HG02678 (cell line): Measurements from ENCODE around the gene SLA2.
"Not testable (repeated sequence)": the region's sequence is repeated elsewhere in the genome, so short reads cannot be mapped to it uniquely, and the experiment has no call there.

Source experiments
- ATAC-seq: cut with Tn5 transposase; IDR thresholded peaks from one replicate; pipeline ENCODE4 v1.9.1; 2021; ENCODE audit warnings: mild to moderate bottlenecking, moderate library complexity; ENCODE audit not compliant: unreplicated experiment

SLA2 gene

GRCh38 chr20:36613974-36614373 lies 32.0 kb downstream of the SLA2 start:
- no peak for ATAC-seq

DNA sequence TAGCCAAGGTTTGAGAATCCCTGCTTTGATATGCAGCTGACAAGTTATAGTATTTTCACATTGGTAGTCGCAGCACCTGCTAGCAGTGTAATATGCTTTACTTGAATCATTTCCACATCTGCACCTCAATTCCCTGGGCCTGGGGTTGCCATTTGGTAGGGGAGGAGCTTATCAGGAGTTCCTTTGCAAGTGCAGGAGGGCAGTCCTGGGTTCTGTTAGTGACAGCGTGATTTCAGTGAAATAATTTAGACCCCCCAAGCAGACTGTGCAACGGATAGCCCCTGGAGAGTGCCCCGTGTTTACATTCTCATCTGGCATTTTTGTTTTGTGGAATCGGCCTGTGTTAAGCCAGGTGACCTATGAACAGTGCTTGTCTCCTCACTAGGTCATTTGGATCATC lies 34.4 kb downstream of the SLA2 start:
- ATAC-seq, result no peak

GRCh38 chr20:36608388-36608728 lies 37.6 kb downstream of the SLA2 start:
- ATAC-seq, result not testable (repeated sequence)

DNA sequence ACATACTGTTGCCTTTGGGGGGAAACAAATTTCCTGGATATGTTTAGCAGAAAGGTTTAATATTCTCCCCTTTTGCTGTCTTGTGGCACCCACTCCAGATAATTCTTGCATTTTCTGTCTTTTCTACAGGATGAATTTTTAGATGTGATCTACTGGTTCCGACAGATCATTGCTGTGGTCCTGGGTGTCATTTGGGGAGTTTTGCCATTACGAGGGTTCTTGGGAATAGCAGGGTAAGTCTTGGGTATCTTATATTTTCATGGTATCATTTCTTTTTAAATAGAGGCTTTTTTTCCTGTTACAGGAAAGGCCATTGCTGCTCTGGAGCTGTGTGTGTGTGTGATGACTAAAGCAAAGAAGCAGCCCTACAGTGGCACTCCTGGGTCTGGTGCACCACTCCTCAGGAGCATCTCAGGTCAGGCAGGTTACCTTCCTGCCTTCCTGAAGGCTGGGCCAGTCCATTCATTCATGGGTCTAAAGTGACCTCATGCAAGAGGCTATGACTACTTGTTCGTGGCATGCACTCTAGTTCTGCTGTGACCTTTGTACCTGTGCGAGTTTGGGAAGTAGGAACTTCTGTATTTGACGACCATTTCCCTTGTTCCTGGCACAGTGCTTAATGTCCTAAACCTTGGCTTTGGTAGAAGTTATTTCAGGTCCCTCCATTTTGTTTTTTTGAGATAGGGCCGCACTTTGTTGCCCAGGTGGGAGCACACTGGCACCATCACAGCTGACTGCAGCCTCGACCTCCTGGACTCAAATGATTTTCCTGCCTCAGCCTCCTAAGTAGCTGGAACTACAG lies 38.2 kb downstream of the SLA2 start:
- ATAC-seq, result no peak

- ATAC-seq, result no peak
These were observed 39.6 kb downstream of the SLA2 start for GRCh38 chr20:36606158-36607066.

DNA sequence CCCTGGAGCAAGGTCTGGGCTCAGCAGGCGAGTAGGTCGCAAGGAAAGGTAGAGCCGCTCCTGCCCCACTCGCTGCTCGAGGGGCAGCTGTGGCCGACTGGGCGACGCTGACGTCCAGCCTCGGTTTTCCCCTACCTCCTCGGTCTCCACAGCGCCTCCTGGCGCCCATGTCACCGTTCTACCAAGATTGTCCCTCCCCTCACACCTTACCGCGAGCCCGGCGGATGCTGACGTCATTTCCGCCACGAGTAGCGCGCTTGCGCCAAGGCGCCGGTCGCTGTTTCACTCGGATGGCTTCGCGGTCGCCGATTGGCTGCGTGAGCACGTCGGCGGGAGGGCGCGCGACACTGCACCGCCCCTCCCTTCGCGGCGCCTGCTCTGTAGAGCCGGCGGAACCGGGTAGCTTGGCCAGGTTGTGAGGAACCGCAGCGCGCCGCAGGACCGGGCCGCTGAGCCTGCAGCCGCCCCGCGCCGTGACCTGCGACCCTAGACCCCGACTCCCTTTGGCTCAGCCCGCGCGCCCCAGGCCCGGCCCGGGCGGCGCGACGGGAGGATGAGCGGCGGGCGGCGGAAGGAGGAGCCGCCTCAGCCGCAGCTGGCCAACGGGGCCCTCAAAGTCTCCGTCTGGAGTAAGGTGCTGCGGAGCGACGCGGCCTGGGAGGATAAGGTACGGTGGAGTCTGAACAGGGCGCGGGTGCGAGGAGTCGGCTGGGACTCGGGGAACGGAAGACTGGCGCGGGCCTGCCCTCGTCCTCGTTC lies 40.4 kb downstream of the SLA2 start, which contains the start of gene RAB5IF:
Gene RAB5IF (plus strand): TSS at position 381 of the 759 bp plus-strand sequence. CDS start 173 bp downstream, at position 554.
- ATAC-seq, result peak; percentile 85

DNA sequence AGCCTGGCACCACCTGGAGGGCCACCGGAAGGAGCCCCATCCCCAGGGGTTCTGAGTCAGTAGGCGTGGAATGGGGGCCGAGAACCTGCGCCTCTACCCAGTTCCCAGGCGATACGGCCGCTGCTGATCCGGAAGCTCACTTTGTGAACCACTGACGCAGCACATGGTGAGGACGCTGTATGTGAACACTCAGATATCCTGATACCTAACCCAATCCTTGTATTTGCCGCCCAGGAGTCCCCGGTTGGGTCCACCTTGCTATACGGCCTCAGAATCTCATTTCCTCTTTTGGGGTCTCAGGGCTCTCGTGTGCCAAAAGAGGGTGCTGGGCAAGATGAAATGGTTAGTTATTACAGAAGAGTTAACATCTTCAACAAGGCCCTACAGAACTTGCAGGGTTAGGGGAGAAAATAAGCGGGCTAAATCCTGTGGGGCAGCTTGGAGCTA lies 41.0 kb downstream of the SLA2 start:
- peak; percentile 29 for ATAC-seq

- ATAC-seq, result no peak
These were observed 44.5 kb downstream of the SLA2 start for GRCh38 chr20:36601540-36601939.

DNA sequence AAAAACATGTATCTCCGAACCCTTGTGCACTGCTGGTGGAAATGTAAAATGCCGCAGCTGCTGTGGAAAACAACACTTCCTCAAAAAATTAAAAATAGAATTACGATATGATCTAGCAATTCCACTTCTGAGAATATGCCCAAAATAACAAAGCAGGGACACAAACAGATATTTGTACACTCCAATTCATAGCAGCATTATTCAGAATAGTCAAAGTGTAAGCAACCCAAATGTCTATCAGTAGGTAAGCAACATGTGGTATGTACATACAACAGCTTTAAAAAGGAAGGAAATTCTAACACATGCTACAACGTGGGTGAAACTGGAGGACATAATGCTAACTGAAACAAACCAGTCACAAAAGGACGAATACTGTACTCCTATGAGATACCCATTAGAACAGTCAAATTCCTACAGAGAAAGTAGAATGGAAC lies 46.1 kb downstream of the SLA2 start:
- no peak for ATAC-seq

GRCh38 chr20:36593347-36593929 lies 52.6 kb downstream of the SLA2 start:
- no peak for ATAC-seq

GRCh38 chr20:36591854-36592641 lies 53.9 kb downstream of the SLA2 start:
- ATAC-seq, result no peak

- ATAC-seq, result no peak
These were observed 54.7 kb downstream of the SLA2 start for GRCh38 chr20:36591281-36591680.

DNA sequence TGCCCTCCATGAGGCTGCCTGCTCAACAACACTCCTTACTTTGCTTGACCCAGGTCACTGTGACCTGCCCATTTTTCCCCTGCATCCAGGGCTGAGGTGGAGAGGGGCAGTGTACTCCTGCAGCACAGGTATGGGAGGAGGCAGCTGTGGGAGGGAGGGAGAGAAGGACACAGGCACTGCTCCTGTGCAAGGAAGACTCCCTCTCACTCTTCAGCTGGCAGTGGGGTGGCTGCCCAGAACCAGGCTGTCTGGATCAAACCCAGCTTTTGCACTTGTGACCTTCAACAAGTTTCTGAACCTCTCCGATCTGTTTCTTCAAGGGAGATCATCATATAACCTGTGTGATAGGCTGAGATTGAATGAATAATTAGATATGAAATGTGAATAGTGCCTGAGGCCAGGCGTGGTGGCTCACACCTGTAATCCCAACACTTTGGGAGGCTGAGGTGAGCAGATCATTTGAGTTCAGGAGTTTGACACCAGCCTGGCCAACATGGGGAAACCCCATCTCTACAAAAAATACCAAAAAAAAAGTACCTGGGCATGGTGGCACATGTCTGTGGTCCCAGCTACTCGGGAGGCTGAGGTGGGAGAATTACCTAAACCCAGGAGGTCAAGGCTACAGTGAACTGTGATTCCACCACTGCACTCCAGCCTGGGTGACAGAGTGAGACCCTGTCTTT lies 58.5 kb downstream of the SLA2 start:
- ATAC-seq, result no peak

GRCh38 chr20:36585410-36586125 lies 60.4 kb downstream of the SLA2 start:
- ATAC-seq, result no peak

- ATAC-seq, result no peak
These were observed 61.9 kb downstream of the SLA2 start for GRCh38 chr20:36584018-36584481.

DNA sequence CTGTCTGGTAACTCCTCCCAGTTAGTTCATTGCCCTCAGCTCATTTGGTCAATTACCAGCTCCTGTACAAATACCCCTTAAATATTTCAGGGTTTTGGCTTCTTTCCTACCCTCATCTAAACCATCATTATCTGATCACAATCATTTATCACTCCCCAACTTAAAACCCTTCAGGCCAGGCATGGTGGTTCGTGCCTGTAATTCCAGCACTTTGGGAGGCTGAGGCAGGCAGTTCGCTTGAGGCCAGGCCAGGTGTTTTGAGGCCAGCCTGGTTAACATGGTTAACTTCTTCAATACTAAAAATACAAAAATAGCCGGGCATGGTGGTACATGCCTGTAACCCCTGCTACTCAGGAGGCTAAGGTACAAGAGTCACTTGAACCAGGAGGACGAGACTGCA lies 63.2 kb downstream of the SLA2 start:
- no peak for ATAC-seq

GRCh38 chr20:36582322-36582721 lies 63.7 kb downstream of the SLA2 start:
- no peak for ATAC-seq

DNA sequence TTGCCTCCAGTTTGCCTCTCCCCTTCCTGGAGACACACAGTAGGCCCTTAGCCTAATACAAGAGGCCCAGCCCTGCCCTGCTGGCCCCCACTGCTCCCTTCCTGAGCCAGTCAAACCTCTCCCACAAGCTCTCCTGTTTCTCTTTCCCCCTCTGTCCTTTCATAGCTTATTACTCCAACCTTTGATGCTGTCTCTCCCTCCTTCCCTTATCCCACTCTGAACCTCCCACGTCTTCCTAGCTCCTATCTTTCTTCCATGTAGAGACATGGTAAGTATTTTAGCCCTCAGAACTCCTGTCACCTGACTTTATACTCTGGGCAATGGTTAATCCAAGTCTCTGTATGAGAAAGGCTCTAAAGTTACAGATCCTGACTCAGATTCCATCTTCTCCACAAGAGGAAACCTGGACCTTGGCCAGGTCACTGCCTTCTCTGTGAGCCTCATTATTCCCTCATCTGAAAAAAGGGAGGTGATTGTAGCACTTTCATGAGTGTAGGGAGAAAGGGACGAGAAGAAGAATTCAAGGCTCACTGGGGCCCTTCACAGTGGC lies 65.9 kb downstream of the SLA2 start:
- no peak for ATAC-seq
